ENCODE results near the gene RSPRY1.

- TF ChIP-seq CTCF (conservative IDR thresholded peaks at IDR 0.05 in 1 of 2, IDR thresholded peaks at IDR 0.05 in 1 of 2; ENCODE audit: extremely low read depth in 1 of 2, insufficient read depth in 1 of 2, low read depth in 1 of 2, low read length in 2 of 2) (no peak), EZH2 (IDR thresholded peaks at IDR 0.05; ENCODE audit: borderline replicate concordance, low read length) (no peak)
Observed at GRCh38 chr16:57252148-57252721, 66.1 kb downstream of the RSPRY1 start.

Measured in mammary epithelial cell (primary cell).